Measurements from ENCODE around the gene LRRC4. TPM values are rescaled to one million over a fixed set of nuclear protein-coding genes. Genes with fewer than 3 reads are reported as not detected.

Gene LRRC4
- total RNA-seq, 2 donors from 2014 or later = 1.5 TPM

GRCh38 chr7:127979728-127980126 lies 51.5 kb downstream of the LRRC4 start:
- peaks cover 26% of the 10 kb centered on the region for H3K9me3 ChIP-seq (ENCODE audit: control insufficient read depth, low read length)
- Mint-ChIP-seq H3K27me3 (ENCODE audit: insufficient read depth) (no peaks in the 10 kb centered on the region), H3K4me3 (no peak overlapping the region), H3K36me3 (ENCODE audit: low read depth) (peaks cover 36% of the 10 kb centered on the region), H3K9me3 (peaks cover 18% of the 10 kb centered on the region), H3K27ac (no peak overlapping the region), H3K4me1 (peaks cover 26% of the 10 kb centered on the region)
- no peak overlapping the region for H3K9ac ChIP-seq (ENCODE audit: extremely low read depth, low read length, poor library complexity, severe bottlenecking)
- H3K4me3 ChIP-seq (ENCODE audit: low read length) = no peak overlapping the region
- no peak for DNase-seq
- H3K27me3 ChIP-seq (ENCODE audit: control insufficient read depth, insufficient read depth, low read length, poor library complexity, severe bottlenecking) = no peaks in the 10 kb centered on the region
- TF ChIP-seq CTCF (conservative IDR thresholded peaks at IDR 0.05) = no peak
- no peak overlapping the region for H3K27ac ChIP-seq (ENCODE audit: low read depth, low read length)
- H3K36me3 ChIP-seq (ENCODE audit: control insufficient read depth, insufficient read depth, low read length) = peaks cover 45% of the 10 kb centered on the region
- H3K4me1 ChIP-seq (ENCODE audit: control insufficient read depth, insufficient read depth, low read length) = no peaks in the 10 kb centered on the region

GRCh38 chr7:127979113-127979727 lies 52.0 kb downstream of the LRRC4 start:
- H3K9me3 Mint-ChIP-seq = peaks cover 18% of the 10 kb centered on the region
- 95 to 98% methylated on average over 8 to 9 of the region's 9 CpGs for WGBS, 2 experiments (ENCODE audit: insufficient coverage in 1 of 2, insufficient read length in 1 of 2)
- Histone ChIP-seq H3K36me3 (ENCODE audit: control insufficient read depth, insufficient read depth, low read length) (peaks cover 45% of the 10 kb centered on the region), H3K9me3 (ENCODE audit: control insufficient read depth, low read length) (peaks cover 26% of the 10 kb centered on the region), H3K9ac (ENCODE audit: extremely low read depth, low read length, poor library complexity, severe bottlenecking) (no peak overlapping the region), H3K4me3 (ENCODE audit: low read length) (no peak overlapping the region), H3K27me3 (ENCODE audit: control insufficient read depth, insufficient read depth, low read length, poor library complexity, severe bottlenecking) (no peaks in the 10 kb centered on the region), H3K4me1 (ENCODE audit: control insufficient read depth, insufficient read depth, low read length) (no peaks in the 10 kb centered on the region), H3K27ac (ENCODE audit: low read depth, low read length) (no peak overlapping the region)
- peak overlapping the region; percentile 37 for H3K27ac Mint-ChIP-seq
- H3K4me3 Mint-ChIP-seq = no peak overlapping the region
- peaks cover 26% of the 10 kb centered on the region for H3K4me1 Mint-ChIP-seq
- DNase-seq = peak; percentile 62
- TF ChIP-seq CTCF (conservative IDR thresholded peaks at IDR 0.05) = no peak
- peaks cover 36% of the 10 kb centered on the region for H3K36me3 Mint-ChIP-seq (ENCODE audit: low read depth)
- H3K27me3 Mint-ChIP-seq (ENCODE audit: insufficient read depth) = no peaks in the 10 kb centered on the region

GRCh38 chr7:127978421-127978820 lies 52.8 kb downstream of the LRRC4 start:
- WGBS, 2 experiments (ENCODE audit: insufficient coverage in 1 of 2, insufficient read length in 1 of 2) = 85 to 100% methylated on average over 1 to 4 of the region's 4 CpGs
- Mint-ChIP-seq H3K36me3 (ENCODE audit: low read depth) (peaks cover 36% of the 10 kb centered on the region), H3K4me1 (peaks cover 21% of the 10 kb centered on the region), H3K9me3 (peaks cover 18% of the 10 kb centered on the region), H3K27me3 (ENCODE audit: insufficient read depth) (no peaks in the 10 kb centered on the region), H3K4me3 (no peak overlapping the region), H3K27ac (no peak overlapping the region)
- H3K36me3 ChIP-seq (ENCODE audit: control insufficient read depth, insufficient read depth, low read length) = peaks cover 45% of the 10 kb centered on the region
- no peak overlapping the region for H3K27ac ChIP-seq (ENCODE audit: low read depth, low read length)
- no peaks in the 10 kb centered on the region for H3K4me1 ChIP-seq (ENCODE audit: control insufficient read depth, insufficient read depth, low read length)
- no peak overlapping the region for H3K4me3 ChIP-seq (ENCODE audit: low read length)
- H3K9ac ChIP-seq (ENCODE audit: extremely low read depth, low read length, poor library complexity, severe bottlenecking) = no peak overlapping the region
- DNase-seq = no peak
- peaks cover 26% of the 10 kb centered on the region for H3K9me3 ChIP-seq (ENCODE audit: control insufficient read depth, low read length)
- no peak for TF ChIP-seq CTCF (conservative IDR thresholded peaks at IDR 0.05)
- no peaks in the 10 kb centered on the region for H3K27me3 ChIP-seq (ENCODE audit: control insufficient read depth, insufficient read depth, low read length, poor library complexity, severe bottlenecking)

Other genes starting within 250 kb of the LRRC4 start
- gene LEP, start 209.8 kb upstream of the LRRC4 start, total RNA-seq = not detected